ENCODE measurements around the gene SLC7A6OS.
"Not testable (repeated sequence)": the region's sequence is repeated elsewhere in the genome, so short reads cannot be mapped to it uniquely, and the experiment has no call there.

Gene SLC7A6OS

GRCh38 chr16:68296291-68296690, 14.5 kb downstream of the SLC7A6OS start:
- TF ChIP-seq CTCF (IDR thresholded peaks at IDR 0.05; ENCODE audit: control insufficient read depth, insufficient read depth, low read depth, low read length, missing control alignments) = no peak
- DNase-seq (ENCODE audit: low read depth) = no peak
- no peak overlapping the region for H3K4me3 ChIP-seq (ENCODE audit: control insufficient read depth, low read depth, low read length)

- H3K4me3 ChIP-seq (ENCODE audit: control insufficient read depth, low read depth, low read length) = no peak overlapping the region
- no peak for DNase-seq (ENCODE audit: low read depth)
- no peak for TF ChIP-seq CTCF (IDR thresholded peaks at IDR 0.05; ENCODE audit: control insufficient read depth, insufficient read depth, low read depth, low read length, missing control alignments)
Measured at GRCh38 chr16:68292425-68292824, 18.3 kb downstream of the SLC7A6OS start.

- DNase-seq (ENCODE audit: low read depth) = no peak
- no peak for TF ChIP-seq CTCF (IDR thresholded peaks at IDR 0.05; ENCODE audit: control insufficient read depth, insufficient read depth, low read depth, low read length, missing control alignments)
- no peak overlapping the region for H3K4me3 ChIP-seq (ENCODE audit: control insufficient read depth, low read depth, low read length)
Measured at GRCh38 chr16:68291227-68291626, 19.5 kb downstream of the SLC7A6OS start.

GRCh38 chr16:68290450-68290849, 20.3 kb downstream of the SLC7A6OS start:
- no peak overlapping the region for H3K4me3 ChIP-seq (ENCODE audit: control insufficient read depth, low read depth, low read length)
- no peak for DNase-seq (ENCODE audit: low read depth)
- TF ChIP-seq CTCF (IDR thresholded peaks at IDR 0.05; ENCODE audit: control insufficient read depth, insufficient read depth, low read depth, low read length, missing control alignments) = no peak

- TF ChIP-seq CTCF (IDR thresholded peaks at IDR 0.05; ENCODE audit: control insufficient read depth, insufficient read depth, low read depth, low read length, missing control alignments) = no peak
- no peak overlapping the region for H3K4me3 ChIP-seq (ENCODE audit: control insufficient read depth, low read depth, low read length)
- peak; percentile 23 for DNase-seq (ENCODE audit: low read depth)
Measured at GRCh38 chr16:68289621-68290329, 21.0 kb downstream of the SLC7A6OS start.

- TF ChIP-seq CTCF (IDR thresholded peaks at IDR 0.05; ENCODE audit: control insufficient read depth, insufficient read depth, low read depth, low read length, missing control alignments) = no peak
- no peak for DNase-seq (ENCODE audit: low read depth)
- H3K4me3 ChIP-seq (ENCODE audit: control insufficient read depth, low read depth, low read length) = no peak overlapping the region
Measured at GRCh38 chr16:68289202-68289601, 21.5 kb downstream of the SLC7A6OS start.

- H3K4me3 ChIP-seq (ENCODE audit: control insufficient read depth, low read depth, low read length); DNase-seq (ENCODE audit: low read depth): not testable (repeated sequence)
Measured at GRCh38 chr16:68288796-68289195, 21.9 kb downstream of the SLC7A6OS start.
